Gastroesophageal sphincter (tissue), 4 donors: ENCODE measurements around the gene POU2AF3. TPM values are rescaled to one million over a fixed set of nuclear protein-coding genes. Genes with fewer than 3 reads are reported as not detected.

ENCODE experiments used
- ATAC-seq: fragments of 150-250 bp; one replicate; pipeline ENCODE4 v1.9.1; 2016; ENCODE audit warnings: mild to moderate bottlenecking, moderate library complexity
- H3K27ac ChIP-seq, 4 donors: fragments of 200-600 bp; sonication (generic) in 3 of 4; 1 replicate in 3 of 4; 2 replicates in 1 of 4; pipeline ENCODE4 v1.5.1; 2016 to 2019
- H3K27me3 ChIP-seq: fragments of 200-600 bp; sonication (generic); one replicate; pipeline ENCODE4 v1.5.1; 2019
- H3K36me3 ChIP-seq, 2 donors: fragments of 200-600 bp; sonication (generic); one replicate each; pipeline ENCODE4 v1.5.1; 2019; ENCODE audit warnings: control low read depth in 1 of 2
- H3K4me1 ChIP-seq, 3 donors: fragments of 200-600 bp; sonication (generic); 1 replicate in 2 of 3; 2 replicates in 1 of 3; pipeline ENCODE4 v1.5.1; 2016 to 2019; ENCODE audit warnings: control low read depth in 2 of 3
- H3K4me3 ChIP-seq, 2 donors: fragments of 200-600 bp; sonication (generic); one replicate each; pipeline ENCODE4 v1.5.1; 2019; ENCODE audit warnings: mild to moderate bottlenecking in 1 of 2, moderate library complexity in 1 of 2
- H3K9me3 ChIP-seq, 3 donors: fragments of 200-600 bp; sonication (generic); one replicate each; pipeline ENCODE4 v1.5.1; 2017 to 2019; ENCODE audit warnings: control low read depth in 2 of 3
- CTCF ChIP-seq, 4 experiments: fragments of 200-600 bp in 2 of 4; fragments of 450-650 bp in 2 of 4; sonication (generic) in 1 of 4; IDR thresholded peaks; one replicate each; pipeline ENCODE4 v1.5.1; 2017 to 2019; ENCODE audit warnings: antibody characterized with exemption in 4 of 4, mild to moderate bottlenecking in 2 of 4, moderate library complexity in 2 of 4
- EP300 ChIP-seq: sonication (generic); formaldehyde crosslinking; IDR thresholded peaks from one replicate; pipeline ENCODE4 v1.6.1; 2017; ENCODE audit warnings: antibody characterized with exemption, mild to moderate bottlenecking
- POLR2A ChIP-seq, 2 donors: fragments of 450-650 bp; IDR thresholded peaks; one replicate each; pipeline ENCODE4 v1.6.1; 2017; ENCODE audit warnings: antibody characterized with exemption in 2 of 2, mild to moderate bottlenecking in 2 of 2, moderate library complexity in 1 of 2
- POLR2AphosphoS5 ChIP-seq: sonication (generic); formaldehyde crosslinking; IDR thresholded peaks from one replicate; pipeline ENCODE4 v1.6.1; 2017; ENCODE audit warnings: antibody characterized with exemption
- WGBS, 2 donors: methylation state at CpG; one replicate each; pipeline ENCODE4 v1.1.5; 2018; ENCODE audit warnings: low coverage in 1 of 2; 5-methylcytosine and 5-hydroxymethylcytosine counted together
- total RNA-seq, 4 donors: library from RNA; depleted of rRNA; stranded (reverse); fragments of >200 nt; gene quantifications; one replicate each; pipeline ENCODE4 v1.1.0, GENCODE V29; 2016

The POU2AF3 gene
- total RNA-seq, 4 donors from 2014 or later: 1.5 to 3.8 (median 2.2) TPM

- Histone ChIP-seq H3K4me1 (peaks cover 0 to 58% (median 15%) of the 10 kb centered on the region in 3 donors), H3K27ac (no peak overlapping the region), H3K27me3 (no peaks in the 10 kb centered on the region), H3K9me3 (no peaks in the 10 kb centered on the region), H3K4me3 (no peak overlapping the region), H3K36me3 (no peaks in the 10 kb centered on the region)
- WGBS, 2 donors: 82 to 100% methylated on average over 2 to 3 of the region's 5 CpGs
- TF ChIP-seq CTCF (IDR thresholded peaks at IDR 0.05) (no peak), POLR2AphosphoS5 (no peak), EP300 (no peak), POLR2A (IDR thresholded peaks at IDR 0.05) (no peak)
- ATAC-seq: no peak
Measured at GRCh38 chr11:111301004-111301841, 2.9 kb downstream of the POU2AF3 start.

GRCh38 chr11:111301842-111302118 lies 3.4 kb downstream of the POU2AF3 start:
- Histone ChIP-seq H3K36me3 (no peaks in the 10 kb centered on the region), H3K4me3 (no peak overlapping the region), H3K4me1 (peaks cover 0 to 58% (median 15%) of the 10 kb centered on the region in 3 donors), H3K9me3 (no peaks in the 10 kb centered on the region), H3K27me3 (no peaks in the 10 kb centered on the region), H3K27ac (no peak overlapping the region)
- WGBS, 2 donors: 86 to 88% methylated on average over 3 of the region's 3 CpGs
- ATAC-seq: no peak
- TF ChIP-seq POLR2AphosphoS5 (no peak), POLR2A (IDR thresholded peaks at IDR 0.05) (no peak), EP300 (no peak), CTCF (IDR thresholded peaks at IDR 0.05) (no peak)

GRCh38 chr11:111302298-111302697 lies 4.0 kb downstream of the POU2AF3 start:
- H3K27ac ChIP-seq: no peak overlapping the region
- H3K9me3 ChIP-seq: no peaks in the 10 kb centered on the region
- H3K27me3 ChIP-seq: no peaks in the 10 kb centered on the region
- H3K36me3 ChIP-seq: no peaks in the 10 kb centered on the region
- no peak for ATAC-seq
- no peak overlapping the region for H3K4me3 ChIP-seq
- 40 to 83% methylated on average over 2 to 3 of the region's 3 CpGs for WGBS, 2 donors
- no peak for TF ChIP-seq EP300
- no peak for TF ChIP-seq POLR2AphosphoS5
- no peak for TF ChIP-seq POLR2A (IDR thresholded peaks at IDR 0.05)
- no peak for TF ChIP-seq CTCF (IDR thresholded peaks at IDR 0.05)
- H3K4me1 ChIP-seq: peaks cover 0 to 58% (median 15%) of the 10 kb centered on the region in 3 donors

- peaks cover 0 to 50% (median 14%) of the 10 kb centered on the region in 3 donors for H3K4me1 ChIP-seq
- H3K36me3 ChIP-seq: no peaks in the 10 kb centered on the region
- no peak for TF ChIP-seq POLR2A (IDR thresholded peaks at IDR 0.05)
- H3K4me3 ChIP-seq: no peak overlapping the region
- ATAC-seq: no peak
- peak overlapping the region in 1 of 4 donors; percentile 2 for H3K27ac ChIP-seq
- WGBS, 2 donors: 13 to 28% methylated on average over 3 to 4 of the region's 4 CpGs
- H3K27me3 ChIP-seq: no peaks in the 10 kb centered on the region
- no peaks in the 10 kb centered on the region for H3K9me3 ChIP-seq
Measured at GRCh38 chr11:111303461-111303860, 5.1 kb downstream of the POU2AF3 start.

GRCh38 chr11:111305162-111305802 lies 6.9 kb downstream of the POU2AF3 start:
- no peak overlapping the region for H3K27ac ChIP-seq
- no peaks in the 10 kb centered on the region for H3K9me3 ChIP-seq
- ATAC-seq: no peak
- WGBS, 2 donors: 80 to 91% methylated on average over 5 of the region's 5 CpGs
- H3K36me3 ChIP-seq: no peaks in the 10 kb centered on the region
- TF ChIP-seq POLR2AphosphoS5: no peak
- TF ChIP-seq POLR2A (IDR thresholded peaks at IDR 0.05): no peak
- TF ChIP-seq CTCF (IDR thresholded peaks at IDR 0.05): no peak
- TF ChIP-seq EP300: no peak
- no peak overlapping the region for H3K4me3 ChIP-seq
- H3K4me1 ChIP-seq: peaks cover 0 to 32% (median 3%) of the 10 kb centered on the region in 3 donors
- H3K27me3 ChIP-seq: no peaks in the 10 kb centered on the region
